NB4 (cell line): ENCODE measurements around the gene TAS2R40.

ENCODE experiments used
- CTCF ChIP-seq: IDR thresholded peaks from one replicate; pipeline ENCODE4 v1.5.1; 2012; ENCODE audit warnings: low read depth, low read length
- POLR2A ChIP-seq: IDR thresholded peaks from 2 replicates; pipeline ENCODE4 v1.6.1; 2011; ENCODE audit warnings: mild to moderate bottlenecking; ENCODE audit not compliant: insufficient read length; ENCODE audit errors: extremely low read depth
- TF ChIP-seq, protein P1 (sequence below): IDR thresholded peaks from 2 replicates; pipeline ENCODE4 v1.6.1; 2011; ENCODE audit warnings: low read depth, low read length

GRCh38 chr7:143185551-143185950 lies 36.3 kb upstream of the TAS2R40 start:
- TF ChIP-seq CTCF (no peak), POLR2A (no peak)
- TF ChIP-seq, protein P1, sequence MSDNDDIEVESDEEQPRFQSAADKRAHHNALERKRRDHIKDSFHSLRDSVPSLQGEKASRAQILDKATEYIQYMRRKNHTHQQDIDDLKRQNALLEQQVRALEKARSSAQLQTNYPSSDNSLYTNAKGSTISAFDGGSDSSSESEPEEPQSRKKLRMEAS, result no peak
